GM06990 (cell line): ENCODE measurements around the gene ITCH.
"Not testable (repeated sequence)": the region's sequence is repeated elsewhere in the genome, so short reads cannot be mapped to it uniquely, and the experiment has no call there.

Experiments used
- DNase-seq: peaks from one replicate; pipeline ENCODE4 v3.0.0-alpha.2; 2011; ENCODE audit not compliant: insufficient read length; ENCODE audit errors: extremely low read depth
- H3K27me3 ChIP-seq: replicated peaks from 2 replicates; pipeline ENCODE4 v1.6.0; 2011; ENCODE audit warnings: low read length; ENCODE audit not compliant: control insufficient read depth, insufficient read depth
- H3K36me3 ChIP-seq: 2 replicates; pipeline ENCODE4 v1.5.1; 2011; ENCODE audit warnings: low read length; ENCODE audit not compliant: control insufficient read depth, insufficient read depth
- H3K4me3 ChIP-seq: replicated peaks from 2 replicates; pipeline ENCODE4 v1.5.1; 2011; ENCODE audit warnings: low read depth, mild to moderate bottlenecking, control low read depth, low read length
- CTCF ChIP-seq: IDR thresholded peaks from 2 replicates; pipeline ENCODE4 v1.5.1; 2011; ENCODE audit warnings: low read length, control low read depth, mild to moderate bottlenecking, inconsistent platforms; ENCODE audit not compliant: insufficient read depth, poor library complexity, severe bottlenecking

The ITCH gene

GRCh38 chr20:34373445-34373844 lies 10.4 kb downstream of the ITCH start:
- H3K27me3 ChIP-seq = no peaks in the 10 kb centered on the region
- no peak overlapping the region for H3K4me3 ChIP-seq
- DNase-seq = no peak
- TF ChIP-seq CTCF = no peak
- H3K36me3 ChIP-seq = peaks cover 4% of the 10 kb centered on the region

- no peak for DNase-seq
- no peak for TF ChIP-seq CTCF
- peaks cover 4% of the 10 kb centered on the region for H3K36me3 ChIP-seq
- H3K27me3 ChIP-seq = no peaks in the 10 kb centered on the region
- H3K4me3 ChIP-seq = no peak overlapping the region
These were observed 11.2 kb downstream of the ITCH start for GRCh38 chr20:34374209-34374760.

GRCh38 chr20:34375977-34376430 lies 12.9 kb downstream of the ITCH start:
- TF ChIP-seq CTCF = no peak
- Histone ChIP-seq H3K36me3 (no peaks in the 10 kb centered on the region; the same call in 1 of the 2 replicates), H3K4me3 (no peak overlapping the region), H3K27me3 (no peaks in the 10 kb centered on the region)
- no peak for DNase-seq

- Histone ChIP-seq H3K36me3 (no peaks in the 10 kb centered on the region; the same call in 1 of the 2 replicates), H3K27me3 (no peaks in the 10 kb centered on the region), H3K4me3 (no peak overlapping the region)
- TF ChIP-seq CTCF = no peak
- peak; percentile 74 for DNase-seq
These were observed 14.2 kb downstream of the ITCH start for GRCh38 chr20:34377072-34377847.

GRCh38 chr20:34382174-34382573 lies 19.1 kb downstream of the ITCH start:
- Histone ChIP-seq H3K36me3 (no peaks in the 10 kb centered on the region), H3K4me3 (no peak overlapping the region), H3K27me3 (no peaks in the 10 kb centered on the region)
- TF ChIP-seq CTCF = no peak
- no peak for DNase-seq

GRCh38 chr20:34382877-34383455 lies 19.9 kb downstream of the ITCH start:
- H3K27me3 ChIP-seq, DNase-seq, H3K36me3 ChIP-seq, H3K4me3 ChIP-seq: not testable (repeated sequence)
